Suprapubic skin (tissue), 4 donors: ENCODE results near the gene TREM2.

ENCODE experiments used
- EP300 ChIP-seq: sonication (generic); formaldehyde crosslinking; IDR thresholded peaks from one replicate; pipeline ENCODE4 v1.6.1; 2017; ENCODE audit warnings: antibody characterized with exemption
- POLR2A ChIP-seq, 2 donors: fragments of 450-650 bp; IDR thresholded peaks; one replicate each; pipeline ENCODE4 v1.6.1; 2017; ENCODE audit warnings: antibody characterized with exemption in 2 of 2, mild to moderate bottlenecking in 2 of 2, moderate library complexity in 2 of 2
- POLR2AphosphoS5 ChIP-seq, 3 donors: sonication (generic); formaldehyde crosslinking; IDR thresholded peaks; one replicate each; pipeline ENCODE4 v1.6.1; 2017; ENCODE audit warnings: antibody characterized with exemption in 3 of 3
- TF ChIP-seq, protein P1 (sequence below), 2 donors: fragments of 200-600 bp in 1 of 2; fragments of 450-650 bp in 1 of 2; sonication (generic) in 1 of 2; IDR thresholded peaks; one replicate each; pipeline ENCODE4 v1.5.1; 2016 to 2019; ENCODE audit warnings: antibody characterized with exemption in 2 of 2, mild to moderate bottlenecking in 1 of 2, moderate library complexity in 1 of 2

DNA sequence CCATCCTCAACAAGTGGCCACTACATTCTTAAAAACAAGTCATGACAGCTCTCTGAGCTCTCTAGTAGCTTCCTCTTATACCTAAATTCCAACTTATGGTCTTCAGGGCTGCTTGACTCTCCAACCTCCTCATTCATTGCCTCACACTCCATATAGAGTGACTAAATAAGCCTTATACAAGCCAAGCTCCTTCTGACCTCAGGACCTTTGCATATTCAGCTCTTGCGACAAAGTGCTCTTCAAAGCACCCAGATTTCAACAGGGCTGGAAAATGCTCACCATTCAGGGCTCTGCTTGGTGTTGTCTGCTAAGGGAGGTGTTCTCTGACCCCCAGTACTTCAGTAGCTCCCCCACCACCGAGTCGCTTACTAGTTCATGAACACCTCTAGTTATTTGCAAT, 34.3 kb upstream of the TREM2 start:
- TF ChIP-seq, protein P1, sequence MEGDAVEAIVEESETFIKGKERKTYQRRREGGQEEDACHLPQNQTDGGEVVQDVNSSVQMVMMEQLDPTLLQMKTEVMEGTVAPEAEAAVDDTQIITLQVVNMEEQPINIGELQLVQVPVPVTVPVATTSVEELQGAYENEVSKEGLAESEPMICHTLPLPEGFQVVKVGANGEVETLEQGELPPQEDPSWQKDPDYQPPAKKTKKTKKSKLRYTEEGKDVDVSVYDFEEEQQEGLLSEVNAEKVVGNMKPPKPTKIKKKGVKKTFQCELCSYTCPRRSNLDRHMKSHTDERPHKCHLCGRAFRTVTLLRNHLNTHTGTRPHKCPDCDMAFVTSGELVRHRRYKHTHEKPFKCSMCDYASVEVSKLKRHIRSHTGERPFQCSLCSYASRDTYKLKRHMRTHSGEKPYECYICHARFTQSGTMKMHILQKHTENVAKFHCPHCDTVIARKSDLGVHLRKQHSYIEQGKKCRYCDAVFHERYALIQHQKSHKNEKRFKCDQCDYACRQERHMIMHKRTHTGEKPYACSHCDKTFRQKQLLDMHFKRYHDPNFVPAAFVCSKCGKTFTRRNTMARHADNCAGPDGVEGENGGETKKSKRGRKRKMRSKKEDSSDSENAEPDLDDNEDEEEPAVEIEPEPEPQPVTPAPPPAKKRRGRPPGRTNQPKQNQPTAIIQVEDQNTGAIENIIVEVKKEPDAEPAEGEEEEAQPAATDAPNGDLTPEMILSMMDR (IDR thresholded peaks at IDR 0.05), result no peak
- TF ChIP-seq EP300 (no peak), POLR2AphosphoS5 (IDR thresholded peaks at IDR 0.05) (no peak), POLR2A (IDR thresholded peaks at IDR 0.05) (no peak)
